Mucosa of rectum (tissue), 2 donors: Measurements from ENCODE around the gene KEL.

ENCODE experiments used
- H3K27ac ChIP-seq, 2 donors: one replicate each; pipeline ENCODE4 v1.7.0; 2013; ENCODE audit warnings: inconsistent platforms in 2 of 2, low read depth in 2 of 2, low read length in 2 of 2
- H3K27me3 ChIP-seq, 2 donors: one replicate each; pipeline ENCODE4 v1.7.0; 2013; ENCODE audit warnings: low read length in 2 of 2; ENCODE audit not compliant: control insufficient read depth in 2 of 2, insufficient read depth in 2 of 2
- H3K36me3 ChIP-seq, 2 donors: one replicate each; pipeline ENCODE4 v1.7.0; 2013; ENCODE audit warnings: low read length in 2 of 2; ENCODE audit not compliant: control insufficient read depth in 2 of 2, insufficient read depth in 2 of 2
- H3K4me1 ChIP-seq, 2 donors: one replicate each; pipeline ENCODE4 v1.7.0; 2013; ENCODE audit warnings: low read length in 2 of 2, mild to moderate bottlenecking in 1 of 2; ENCODE audit not compliant: control insufficient read depth in 2 of 2, insufficient read depth in 2 of 2
- H3K4me3 ChIP-seq, 2 donors: one replicate each; pipeline ENCODE4 v1.7.0; 2013; ENCODE audit warnings: low read length in 2 of 2
- H3K9ac ChIP-seq, 2 donors: one replicate each; pipeline ENCODE4 v1.7.0; 2013; ENCODE audit warnings: low read length in 2 of 2, low read depth in 1 of 2, mild to moderate bottlenecking in 1 of 2
- H3K9me3 ChIP-seq, 2 donors: one replicate each; pipeline ENCODE4 v1.7.0; 2013; ENCODE audit warnings: low read length in 2 of 2; ENCODE audit not compliant: control insufficient read depth in 2 of 2
- donor health status: healthy.
- donor health status: Normal muscosa, but diverticular disease.

The KEL gene

DNA sequence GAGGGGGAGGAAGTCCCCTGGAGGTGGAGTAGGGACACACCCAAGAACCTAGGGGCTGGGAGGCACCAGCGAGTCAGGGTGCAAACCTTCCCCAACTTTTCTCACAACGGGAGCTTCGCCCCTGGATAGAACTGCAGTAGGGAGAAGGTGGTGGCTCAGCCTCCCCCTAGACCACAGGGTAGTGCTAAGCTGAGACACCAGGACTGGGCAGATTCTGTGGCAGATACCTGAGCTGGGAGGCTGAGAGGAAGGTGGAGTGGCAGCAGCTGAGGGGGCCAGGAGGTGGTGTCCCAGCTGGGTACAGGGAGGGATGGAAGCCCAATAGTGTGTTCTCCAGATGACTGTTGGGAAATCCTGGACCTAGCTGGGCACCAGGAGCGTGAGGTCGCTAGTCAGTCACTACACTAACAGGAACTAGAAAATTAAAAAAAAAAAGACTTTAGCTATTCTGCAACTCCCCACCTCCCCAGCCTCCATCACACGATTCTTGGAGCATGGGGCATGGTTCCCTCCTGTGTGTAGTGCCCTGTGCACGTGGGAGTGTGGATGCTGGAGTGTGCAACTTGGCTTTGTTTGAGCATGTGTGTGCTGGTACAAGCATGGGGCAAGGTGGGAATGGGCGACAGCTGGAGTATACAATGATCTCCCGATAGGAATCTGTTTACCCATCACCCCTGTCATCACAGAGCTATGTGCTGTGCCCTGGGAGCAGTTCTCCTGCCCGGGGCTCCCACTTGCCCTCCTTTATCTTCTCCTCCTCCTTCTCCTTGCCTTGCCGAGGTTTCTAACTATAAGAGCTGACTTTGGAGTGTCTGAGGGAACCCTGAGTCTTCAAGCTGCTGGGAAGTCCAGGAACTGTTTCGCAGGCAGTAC lies 67.8 kb downstream of the KEL start:
- Histone ChIP-seq H3K27ac (no peak overlapping the region), H3K9me3 (no peaks in the 10 kb centered on the region), H3K4me1 (no peaks in the 10 kb centered on the region), H3K9ac (no peak overlapping the region), H3K36me3 (no peaks in the 10 kb centered on the region), H3K4me3 (no peak overlapping the region), H3K27me3 (no peaks in the 10 kb centered on the region)

GRCh38 chr7:142892951-142893350 lies 69.2 kb downstream of the KEL start:
- Histone ChIP-seq H3K4me3 (no peak overlapping the region), H3K27me3 (no peaks in the 10 kb centered on the region), H3K4me1 (no peaks in the 10 kb centered on the region), H3K9me3 (no peaks in the 10 kb centered on the region), H3K27ac (no peak overlapping the region), H3K9ac (no peak overlapping the region), H3K36me3 (no peaks in the 10 kb centered on the region)

DNA sequence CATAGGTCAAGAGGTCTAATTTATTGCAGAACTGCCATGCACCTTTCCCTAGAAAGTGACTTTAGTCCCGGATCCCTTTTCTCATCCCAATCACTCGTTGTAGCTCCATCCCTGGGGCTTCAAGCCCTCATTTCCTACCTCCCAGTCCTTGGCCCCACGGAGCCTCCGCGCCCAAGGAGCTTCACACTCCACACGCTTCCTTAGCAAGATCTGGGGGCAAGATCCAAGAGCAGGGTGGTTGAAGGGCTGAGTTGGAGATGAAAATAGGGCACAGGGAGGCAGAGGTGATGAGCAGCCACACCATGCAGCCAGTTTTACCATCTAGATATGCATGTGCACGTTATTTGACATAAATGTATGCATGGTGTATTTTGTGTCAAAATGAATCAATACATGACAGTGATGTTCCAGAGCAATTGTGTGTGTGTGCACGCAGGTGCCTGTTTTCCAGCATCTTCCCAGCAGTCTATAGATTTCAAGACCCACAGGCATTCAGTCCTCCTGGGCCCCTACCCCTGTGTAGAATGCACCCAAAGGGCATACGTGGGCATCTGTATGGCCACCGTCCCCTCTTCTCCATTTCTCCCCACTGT lies 70.6 kb downstream of the KEL start:
- Histone ChIP-seq H3K27ac (no peak overlapping the region), H3K4me1 (no peaks in the 10 kb centered on the region), H3K36me3 (no peaks in the 10 kb centered on the region), H3K9me3 (no peaks in the 10 kb centered on the region), H3K27me3 (no peaks in the 10 kb centered on the region), H3K9ac (no peak overlapping the region), H3K4me3 (no peak overlapping the region)
